ENCODE data around the gene GDAP2.

Gene GDAP2

DNA sequence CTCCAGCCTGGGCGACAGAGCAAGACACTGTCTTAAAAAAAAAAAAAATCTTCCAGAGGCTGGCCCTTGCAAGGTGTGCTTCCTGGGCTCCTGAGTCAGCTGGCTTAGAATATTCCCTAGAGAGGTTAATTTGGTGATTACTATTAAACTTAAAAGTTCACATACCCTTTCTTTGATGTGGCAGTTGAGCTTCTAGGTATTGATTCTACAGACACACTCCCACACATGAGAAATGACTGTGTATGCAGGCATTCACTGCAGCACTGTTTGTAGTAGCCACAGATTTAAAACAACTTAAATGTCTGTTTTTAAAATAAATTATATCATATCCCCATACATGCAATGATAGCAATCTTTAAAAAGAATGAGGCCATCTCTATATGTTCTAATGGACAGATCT, 93.4 kb downstream of the GDAP2 start:
- DNase-seq: no peak

DNA sequence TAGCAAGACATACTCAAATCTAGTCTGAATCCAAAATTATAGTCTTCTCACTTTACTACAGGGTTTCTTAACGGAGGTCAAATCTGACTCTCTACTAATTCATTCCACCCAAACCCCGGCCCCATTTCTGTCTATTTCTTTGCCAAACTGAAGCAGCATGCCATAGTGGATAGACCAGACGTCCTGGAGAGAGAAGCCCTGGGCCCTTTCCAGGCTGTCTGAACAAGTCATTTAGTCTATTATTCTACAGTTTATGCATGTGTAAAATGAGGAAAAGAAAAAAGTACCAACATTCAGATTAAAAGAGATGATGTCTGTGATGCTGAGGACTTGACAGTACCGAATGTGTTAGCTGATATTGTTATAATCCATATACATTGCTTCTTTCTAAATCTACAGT, 95.0 kb downstream of the GDAP2 start:
- DNase-seq: no peak

DNA sequence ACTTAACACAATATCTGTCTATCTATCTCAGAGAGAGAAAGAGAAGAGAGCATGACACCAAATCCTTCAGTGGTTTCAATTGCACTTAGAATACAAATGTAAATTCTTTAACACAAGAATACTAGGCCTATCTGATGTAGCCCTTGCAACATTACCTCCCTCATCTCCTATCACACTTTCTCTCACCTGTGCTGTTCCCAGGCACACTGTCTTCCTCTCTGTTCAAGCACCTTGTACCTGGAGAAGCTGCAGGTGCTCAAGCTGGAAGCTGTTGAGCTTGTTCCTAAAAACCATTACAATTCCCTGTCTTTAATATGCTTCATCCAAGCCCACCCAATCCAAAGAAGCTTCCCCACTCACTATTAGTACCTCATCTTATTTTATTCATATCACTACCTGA, 97.0 kb downstream of the GDAP2 start:
- no peak for DNase-seq

DNA sequence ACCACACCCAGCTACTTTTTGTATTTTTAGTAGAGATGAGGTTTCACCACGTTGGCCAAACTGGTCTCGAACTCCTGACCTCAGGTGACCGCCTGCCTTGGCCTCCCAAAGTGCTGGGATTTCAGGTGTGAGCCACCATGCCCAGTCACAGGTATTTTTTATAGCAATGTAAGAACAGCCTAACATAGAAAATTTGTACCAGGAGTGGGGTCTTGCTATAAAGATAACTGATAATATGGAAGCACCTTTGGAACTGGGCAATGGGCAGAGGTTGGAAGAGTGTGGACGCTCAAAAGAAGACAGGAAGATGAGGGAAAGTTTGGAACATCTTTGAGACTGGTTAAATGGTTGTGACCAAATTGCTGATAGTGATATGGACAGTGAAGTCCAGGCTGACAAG, 99.2 kb downstream of the GDAP2 start:
- no peak for DNase-seq

DNA sequence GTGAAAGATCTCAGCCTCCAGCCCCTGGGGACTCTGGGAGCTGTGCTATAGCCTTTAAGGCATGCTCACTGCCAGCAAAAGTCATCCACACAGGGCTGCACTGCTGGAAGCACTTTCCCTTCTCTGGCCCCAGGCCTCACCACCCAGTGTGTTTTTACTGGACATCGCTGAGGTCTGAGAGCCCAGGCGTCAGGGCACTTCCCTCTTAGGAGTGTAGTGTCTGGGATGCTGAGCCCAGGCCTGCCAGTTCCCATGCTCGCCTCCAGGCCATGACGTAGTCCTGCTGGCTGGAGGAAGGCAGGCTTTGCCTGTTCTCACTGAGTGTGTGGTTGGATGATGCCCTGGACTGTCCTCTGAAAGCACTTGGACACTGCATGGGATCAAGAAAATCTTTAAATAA, 101.2 kb downstream of the GDAP2 start:
- no peak for DNase-seq

DNA sequence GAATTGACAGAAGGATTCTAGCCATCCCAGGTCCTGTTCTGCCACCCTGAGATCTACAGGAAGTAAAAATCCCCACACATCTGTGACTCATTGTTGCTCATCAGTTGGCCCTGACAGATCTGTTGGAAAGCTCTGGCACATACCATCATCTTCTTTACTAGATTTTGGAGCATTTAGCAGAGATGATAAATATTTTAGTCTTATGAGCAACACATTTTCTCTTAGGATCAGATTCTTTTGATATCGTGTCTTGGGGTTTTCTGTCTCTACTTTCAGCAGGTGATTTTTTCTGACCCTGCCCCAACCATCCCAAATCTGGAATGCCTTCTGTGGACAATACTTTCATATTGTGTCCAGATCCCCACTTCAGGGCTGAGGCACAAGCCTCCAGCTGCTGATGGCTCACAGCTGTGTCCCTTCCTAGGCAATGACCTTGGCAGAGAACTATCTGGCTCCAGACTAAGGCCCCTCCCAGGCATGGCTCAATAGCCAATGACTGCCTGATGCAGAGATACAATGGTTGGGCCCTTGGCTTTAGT, 102.8 kb downstream of the GDAP2 start:
- no peak for DNase-seq

DNA sequence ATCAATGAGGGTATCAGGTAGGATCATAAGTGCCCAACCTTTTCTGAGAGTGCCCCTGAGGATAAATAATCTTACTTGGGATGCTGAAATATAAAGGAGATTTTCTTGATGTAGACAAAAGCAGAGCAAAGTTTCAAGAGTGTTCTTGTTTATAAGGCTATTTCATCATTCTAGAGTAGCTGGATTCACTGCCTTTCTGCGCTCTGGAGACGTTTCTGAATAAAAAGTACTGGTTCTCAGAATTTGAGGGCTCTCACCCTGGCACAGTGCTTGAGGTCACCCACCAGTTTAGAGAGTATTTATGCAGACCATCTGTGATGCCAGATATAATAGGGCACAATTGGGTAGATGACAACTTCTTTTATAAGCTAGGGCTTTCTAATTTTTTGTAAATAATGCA, 103.3 kb downstream of the GDAP2 start:
- DNase-seq: no peak

DNA sequence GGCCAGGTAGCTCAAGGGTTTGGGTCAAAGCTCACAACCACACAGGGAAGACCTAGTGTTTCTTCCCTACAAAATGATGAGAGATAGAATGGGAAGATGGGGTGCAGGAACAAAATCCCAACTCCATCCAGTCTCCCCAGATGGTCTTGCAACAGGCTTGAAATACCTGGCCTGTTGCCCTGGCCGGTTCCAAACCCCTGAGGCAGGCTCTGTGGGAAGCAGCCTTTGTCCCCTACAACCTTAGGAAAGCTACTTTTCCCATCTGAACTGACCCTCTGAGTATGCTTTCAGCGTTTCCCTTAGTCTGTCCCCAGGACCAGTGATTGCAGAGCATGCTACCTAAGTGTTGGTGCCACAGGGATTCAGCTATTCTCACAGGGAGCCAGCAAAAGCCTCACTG, 104.0 kb downstream of the GDAP2 start:
- DNase-seq: no peak

DNA sequence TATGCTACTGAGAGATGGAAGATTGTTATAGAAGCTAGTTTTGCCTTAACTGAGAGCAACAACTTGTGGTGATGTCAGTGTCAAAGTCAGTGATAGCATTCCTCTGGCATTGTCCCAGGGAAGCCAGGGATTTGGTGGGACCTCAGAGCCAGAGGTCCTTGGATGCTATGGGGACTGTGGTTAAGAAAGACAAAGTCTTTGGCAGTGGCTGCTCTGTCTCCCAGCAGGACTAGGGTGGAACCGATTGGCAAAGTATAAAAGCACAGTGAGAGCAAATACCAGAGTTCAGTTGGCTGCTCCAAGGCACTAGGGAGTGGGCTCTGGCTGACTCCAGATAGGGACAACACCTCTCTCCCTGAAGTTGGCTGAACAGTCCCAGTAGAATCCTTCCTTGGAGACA, 104.8 kb downstream of the GDAP2 start:
- DNase-seq: no peak

DNA sequence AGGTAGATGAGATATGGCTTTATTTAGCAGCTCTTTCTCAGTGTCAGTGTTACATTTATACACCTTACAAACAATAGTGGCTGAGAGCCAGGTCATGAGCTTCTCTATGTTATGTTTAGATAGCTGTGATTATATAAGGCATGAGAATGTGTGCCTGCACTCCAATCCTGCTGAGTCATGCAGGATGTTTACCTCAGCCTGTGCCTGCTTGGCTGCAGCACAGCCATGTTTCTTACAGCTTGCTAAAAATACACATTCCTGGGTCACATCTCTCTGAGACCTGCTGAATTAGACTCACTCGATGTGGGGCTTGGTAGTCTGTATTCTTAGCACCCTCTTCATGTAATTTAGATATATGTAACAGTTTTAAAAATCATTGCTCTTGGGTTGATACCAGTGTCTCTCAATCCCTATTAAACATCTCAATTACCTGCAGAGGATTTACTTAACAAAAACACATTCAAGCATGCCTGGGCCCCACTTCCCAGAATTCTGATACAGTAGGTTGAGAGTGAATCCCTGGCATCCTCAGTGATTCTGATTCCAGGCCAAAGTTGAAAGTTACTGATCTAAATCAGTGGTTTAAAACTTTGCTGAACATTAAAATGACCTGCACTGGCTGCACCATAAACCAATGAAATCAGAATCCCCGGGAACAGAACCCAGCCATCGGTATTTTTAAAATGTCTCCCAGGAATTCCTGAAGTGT, 107.5 kb downstream of the GDAP2 start:
- no peak for DNase-seq

DNA sequence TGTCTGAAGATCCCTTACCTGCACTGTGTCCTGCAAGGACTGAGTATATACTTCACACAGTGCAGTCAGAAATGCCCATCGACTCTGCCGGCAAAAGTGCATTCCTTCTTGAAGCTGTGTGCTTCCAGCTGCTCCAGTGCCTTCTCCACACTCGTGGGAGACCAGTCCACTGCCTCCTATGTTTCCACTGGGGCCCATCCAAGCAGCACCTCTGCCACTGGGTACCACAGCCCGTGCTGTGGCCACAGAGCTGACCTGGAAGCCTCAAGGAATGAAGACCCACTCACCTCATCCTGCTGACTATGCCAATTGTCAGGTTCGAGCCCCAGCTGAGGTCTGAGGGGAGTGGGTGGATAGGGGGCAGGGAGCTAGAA, 108.1 kb downstream of the GDAP2 start:
- no peak for DNase-seq

DNA sequence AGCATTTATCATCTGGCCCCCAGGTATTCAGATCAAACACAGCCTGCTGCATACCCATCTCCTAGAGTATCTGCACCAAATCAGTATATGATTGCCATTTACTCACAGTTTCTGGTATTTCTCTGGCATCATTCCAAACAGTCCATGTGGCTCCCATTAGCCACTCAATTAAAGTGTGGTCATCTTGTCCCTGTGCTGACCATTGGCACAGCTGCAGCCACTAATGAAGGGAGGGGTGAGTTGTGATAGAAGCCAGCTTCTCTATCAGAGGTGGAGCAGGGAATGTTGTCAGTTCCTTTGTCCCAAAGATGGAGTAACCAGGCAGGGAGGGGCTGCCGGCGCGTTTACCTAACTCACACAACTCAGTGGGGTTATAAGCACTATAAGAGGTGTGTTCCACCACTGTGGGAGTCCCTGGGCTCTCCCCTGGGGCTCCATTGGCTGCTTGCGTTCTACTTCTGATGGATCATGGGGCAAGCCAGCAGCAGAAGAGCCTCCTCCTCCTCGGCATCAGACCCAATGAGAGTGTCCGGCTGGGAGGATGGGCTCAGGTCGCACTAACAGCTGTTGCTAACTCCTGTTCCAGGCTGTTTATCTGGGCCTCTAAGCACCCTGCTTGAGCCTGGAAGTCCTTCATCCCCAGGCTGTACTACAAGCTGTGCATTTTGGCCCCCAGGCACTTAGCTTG, 108.6 kb downstream of the GDAP2 start:
- DNase-seq: no peak

DNA sequence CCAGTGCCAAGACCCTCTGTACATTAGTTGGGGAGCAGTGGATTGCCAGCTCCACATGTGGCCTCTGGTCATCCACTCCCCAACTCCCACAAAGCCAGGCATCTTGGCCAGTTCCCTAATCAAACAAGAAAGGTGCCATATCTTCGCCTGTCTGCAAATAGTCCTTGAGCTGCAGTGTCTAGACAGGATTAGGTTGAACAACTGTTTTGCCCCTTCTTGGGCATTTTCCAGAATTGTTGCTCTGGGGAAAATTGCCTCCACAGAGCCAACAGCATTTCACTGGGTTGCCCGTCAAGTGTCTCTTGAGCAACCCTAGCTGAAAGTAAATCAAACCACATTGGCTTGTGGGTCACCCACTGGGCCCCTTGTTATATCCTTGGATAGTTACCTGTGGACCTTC, 109.3 kb downstream of the GDAP2 start:
- DNase-seq: no peak

DNA sequence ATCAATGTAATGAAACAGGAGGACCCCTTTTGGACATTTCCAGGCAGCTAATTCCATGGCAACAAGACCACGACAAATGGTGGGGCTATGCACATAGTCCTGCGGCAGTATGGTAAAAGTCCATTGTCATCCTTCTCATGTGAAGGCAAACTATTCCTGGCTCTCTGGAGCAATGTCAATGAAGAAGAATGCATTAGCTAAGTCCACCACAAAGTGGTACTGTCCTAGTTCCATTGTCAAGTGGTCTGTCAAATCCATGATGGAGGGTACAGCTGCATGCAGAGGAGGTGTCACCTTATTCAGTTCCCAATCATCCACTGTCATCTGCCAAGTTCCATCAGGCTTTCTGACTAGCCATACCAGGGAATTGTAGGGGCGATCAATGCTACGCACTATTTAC, 110.1 kb downstream of the GDAP2 start:
- no peak for DNase-seq

DNA sequence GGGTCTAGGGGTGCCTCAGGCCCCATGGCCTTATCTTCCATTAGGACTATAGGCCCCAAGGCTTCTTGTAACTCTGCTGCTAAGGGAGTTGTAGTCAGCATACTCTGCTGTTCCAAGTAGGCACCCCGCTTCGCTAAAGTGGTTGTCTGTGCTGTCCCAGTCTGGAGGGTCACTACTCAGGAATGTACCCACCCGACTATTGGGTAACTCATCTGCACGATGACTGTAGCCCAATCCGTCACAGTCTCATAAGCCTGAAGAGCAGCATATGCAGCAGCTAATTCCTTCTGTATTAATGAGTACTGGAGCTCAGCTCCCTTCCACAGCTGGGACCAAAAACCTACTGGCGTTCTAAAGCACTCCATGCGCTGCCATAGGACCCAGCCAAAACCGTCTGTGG, 111.0 kb downstream of the GDAP2 start:
- no peak for DNase-seq

DNA sequence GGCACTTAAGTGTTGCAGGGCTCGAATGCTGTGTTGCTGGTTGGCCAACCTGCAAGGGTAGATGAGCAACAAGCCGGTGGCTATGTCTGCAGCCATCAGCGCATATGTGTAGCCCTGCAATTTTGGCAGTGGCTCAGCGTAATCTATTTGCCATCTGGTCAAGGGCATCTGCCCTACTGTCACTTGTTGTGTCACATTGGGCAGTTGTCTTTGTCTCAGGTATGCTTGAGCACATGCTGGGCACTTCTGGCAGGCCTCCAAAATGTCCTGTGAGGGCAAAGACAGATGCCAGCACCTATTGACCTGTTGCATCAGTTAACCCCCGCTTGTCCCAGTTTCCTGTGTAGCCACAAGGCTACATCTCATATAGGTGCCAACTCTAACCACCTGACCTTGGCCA, 111.8 kb downstream of the GDAP2 start:
- no peak for DNase-seq

DNA sequence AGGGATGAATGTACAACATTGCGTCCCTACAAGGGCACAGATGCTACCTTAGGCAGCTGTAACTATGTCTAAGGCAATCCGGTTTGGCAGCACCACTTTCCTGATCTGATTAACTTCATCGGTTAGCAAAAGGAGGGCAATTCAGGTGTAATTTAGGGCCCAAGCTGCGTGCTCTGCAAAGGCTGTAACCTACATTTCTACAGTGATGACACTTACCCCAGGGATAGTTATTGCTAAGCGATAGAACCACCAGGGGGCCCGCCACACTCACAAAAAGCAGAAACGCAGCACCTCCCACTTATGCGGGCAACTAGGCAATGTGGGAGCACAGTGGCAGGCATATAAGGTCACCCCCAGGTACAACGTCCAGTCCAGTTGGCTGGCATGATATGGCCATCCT, 113.5 kb downstream of the GDAP2 start:
- DNase-seq: no peak

DNA sequence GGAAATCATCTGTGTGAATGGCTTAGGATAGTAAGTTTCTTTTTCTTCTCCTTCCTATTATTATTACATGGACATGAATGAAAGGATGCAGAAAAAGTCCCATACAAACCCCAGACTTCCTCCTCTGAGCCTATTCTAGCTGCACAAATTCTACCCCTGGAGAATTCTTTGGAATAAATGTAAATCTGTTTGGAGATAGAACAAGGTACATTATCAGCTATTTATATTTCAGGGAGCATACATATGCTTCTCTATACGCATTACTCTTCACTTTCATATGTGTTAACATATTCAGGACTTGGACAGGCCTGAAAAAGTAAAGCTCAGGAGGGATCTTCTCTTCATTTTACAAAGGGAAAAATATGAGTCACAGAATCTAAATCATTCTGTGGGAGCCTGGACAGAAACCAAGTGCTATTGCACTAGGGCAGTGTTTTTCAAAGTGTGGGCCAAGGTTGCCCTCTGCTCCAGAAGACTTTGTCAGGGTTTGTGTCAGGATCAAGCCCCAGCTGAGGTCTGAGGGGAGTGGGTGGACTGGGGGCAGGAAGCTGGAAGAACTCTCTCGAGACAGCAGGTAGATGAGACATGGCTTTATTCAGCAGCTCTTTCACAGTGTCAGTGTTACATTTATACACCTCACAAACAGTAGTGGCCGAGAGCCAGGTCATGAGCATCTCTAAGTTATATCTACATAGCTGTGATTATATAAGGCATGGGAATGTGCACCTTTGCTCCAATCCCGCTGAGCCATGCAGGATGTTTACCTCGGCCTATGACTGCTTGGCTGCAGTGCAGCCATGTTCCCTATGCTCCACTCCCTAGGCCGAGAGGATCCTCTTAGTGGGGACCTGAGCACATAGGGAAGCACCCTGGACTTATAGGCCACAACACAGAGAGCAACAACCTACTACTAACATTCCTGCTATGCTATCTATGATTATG, 114.3 kb downstream of the GDAP2 start:
- DNase-seq: no peak
